Endothelial cell of umbilical vein (primary cell): ENCODE measurements around the gene CSTF3. TPM values are rescaled to one million over a fixed set of nuclear protein-coding genes. Genes with fewer than 3 reads are reported as not detected.

Experiments
- BruUV-seq: library from RNA; stranded (reverse); fragments of 400-500 nt; replicated peaks from 2 replicates; lab custom pipeline; 2021; lab: Mats Ljungman, UMichigan
- CTCF ChIA-PET: fragments of 300-600, 350-600 bp; sonication (Branson Sonifier 250); formaldehyde crosslinking; loops from one replicate; lab custom pipeline; 2021; ENCODE audit warnings: antibody characterized with exemption, inconsistent platforms; lab: Charles Lee
- POLR2A ChIA-PET: fragments of 300-600, 350-600 bp; sonication (Branson Sonifier 250); formaldehyde crosslinking; loops from one replicate; lab custom pipeline; 2021; ENCODE audit warnings: antibody characterized with exemption, inconsistent platforms; lab: Charles Lee
- DNase-seq: peaks from one replicate; pipeline ENCODE4 v3.0.0-alpha.2; 2011; ENCODE audit warnings: low read depth, low spot score
- FAIRE-seq: peaks from 2 replicates; lab custom pipeline; 2011; peaks lifted over from hg19 to GRCh38; lab: Jason Lieb, UNC
- H2AFZ ChIP-seq: 2 replicates; pipeline ENCODE4 v1.6.0; 2012; ENCODE audit warnings: low read depth, low read length, control low read depth, inconsistent platforms
- H3K27ac ChIP-seq: 2 replicates; pipeline ENCODE4 v1.5.1; 2011; ENCODE audit warnings: low read depth, mild to moderate bottlenecking, control low read depth, low read length, moderate library complexity; ENCODE audit not compliant: insufficient read depth
- H3K27me3 ChIP-seq, 2 experiments: 2 replicates each; pipeline versions ENCODE4 v1.6.0 to v1.6.1; 2011; ENCODE audit warnings: low read length in 2 of 2, mixed read lengths in 1 of 2; ENCODE audit not compliant: control insufficient read depth in 2 of 2, insufficient read depth in 2 of 2
- H3K36me3 ChIP-seq, 2 experiments: 2 replicates in 1 of 2; 3 replicates in 1 of 2; pipeline ENCODE4 v1.5.1; 2011; ENCODE audit warnings: low read length in 2 of 2, mild to moderate bottlenecking in 1 of 2, moderate library complexity in 1 of 2; ENCODE audit not compliant: control insufficient read depth in 2 of 2, insufficient read depth in 2 of 2; ENCODE audit errors: extremely low read depth in 1 of 2
- H3K4me1 ChIP-seq: 3 replicates; pipeline ENCODE4 v1.5.1; 2011; ENCODE audit warnings: mild to moderate bottlenecking, low read length; ENCODE audit not compliant: control insufficient read depth, insufficient read depth; ENCODE audit errors: extremely low read depth
- H3K4me2 ChIP-seq: 2 replicates; pipeline ENCODE4 v1.6.1; 2011; ENCODE audit warnings: low read length, control low read depth, mixed read lengths; ENCODE audit not compliant: insufficient read depth
- H3K4me3 ChIP-seq, 3 experiments: fragments of 200-600 bp in 1 of 3; sonication (generic), shearing (Covaris generic) in 1 of 3; replicated peaks in 1 of 3; 2 replicates each; pipeline ENCODE4 v1.5.1; 2011 to 2016; ENCODE audit warnings: control low read depth in 3 of 3, low read length in 3 of 3, mild to moderate bottlenecking in 2 of 3, inconsistent platforms in 1 of 3, low read depth in 1 of 3, moderate library complexity in 1 of 3; ENCODE audit not compliant: insufficient read depth in 1 of 3
- H3K79me2 ChIP-seq: 2 replicates; pipeline ENCODE4 v1.6.0; 2012; ENCODE audit warnings: low read length, inconsistent platforms; ENCODE audit not compliant: control insufficient read depth, insufficient read depth
- H3K9ac ChIP-seq: replicated peaks from 2 replicates; pipeline ENCODE3; 2011; ENCODE audit warnings: low read length, control low read depth; ENCODE audit not compliant: insufficient read depth; ENCODE audit errors: extremely low read depth
- H3K9me1 ChIP-seq: replicated peaks from 3 replicates; pipeline ENCODE4 v1.6.0; 2011; ENCODE audit warnings: mild to moderate bottlenecking, low read length; ENCODE audit not compliant: control insufficient read depth, insufficient read depth; ENCODE audit errors: extremely low read depth
- H3K9me3 ChIP-seq: replicated peaks from 2 replicates; pipeline ENCODE4 v1.5.1; 2012; ENCODE audit warnings: low read length, inconsistent platforms; ENCODE audit not compliant: control insufficient read depth, insufficient read depth
- H4K20me1 ChIP-seq: replicated peaks from 2 replicates; pipeline ENCODE3; 2011; ENCODE audit warnings: mild to moderate bottlenecking, low read length; ENCODE audit not compliant: control insufficient read depth, insufficient read depth; ENCODE audit errors: extremely low read depth
- CTCF ChIP-seq, 2 donors: IDR thresholded peaks; 1 replicate in 1 of 2; 2 replicates in 1 of 2; pipeline ENCODE4 v1.5.1; 2011; ENCODE audit warnings: low read length in 2 of 2, mild to moderate bottlenecking in 2 of 2, moderate library complexity in 2 of 2, control low read depth in 1 of 2, inconsistent platforms in 1 of 2, low read depth in 1 of 2; ENCODE audit not compliant: insufficient read depth in 1 of 2; ENCODE audit errors: extremely low read depth in 1 of 2
- FOS ChIP-seq: IDR thresholded peaks from 2 replicates; pipeline ENCODE4 v1.6.1; 2011; ENCODE audit warnings: mild to moderate bottlenecking, low read length, moderate library complexity, borderline replicate concordance; ENCODE audit not compliant: insufficient read depth
- GATA2 ChIP-seq: IDR thresholded peaks from 2 replicates; pipeline ENCODE4 v1.7.0; 2011; ENCODE audit warnings: low read depth, mild to moderate bottlenecking, moderate library complexity, mixed read lengths, low read length; ENCODE audit not compliant: insufficient read length, insufficient read depth
- JUN ChIP-seq: IDR thresholded peaks from 2 replicates; pipeline ENCODE4 v1.6.1; 2011; ENCODE audit warnings: borderline replicate concordance, low read depth; ENCODE audit not compliant: insufficient read length, insufficient read depth
- MAX ChIP-seq: IDR thresholded peaks from 2 replicates; pipeline ENCODE4 v1.6.1; 2011; ENCODE audit not compliant: insufficient read depth, insufficient read length
- MYC ChIP-seq: IDR thresholded peaks from one replicate; pipeline ENCODE4 v1.6.1; 2011; ENCODE audit warnings: mild to moderate bottlenecking, low read depth, low read length
- POLR2A ChIP-seq: IDR thresholded peaks from 2 replicates; pipeline ENCODE4 v1.6.1; 2012; ENCODE audit warnings: low read depth, mild to moderate bottlenecking, control low read depth, low read length
- POLR2AphosphoS5 ChIP-seq: IDR thresholded peaks from 2 replicates; pipeline ENCODE4 v1.6.1; 2012; ENCODE audit warnings: low read depth, mild to moderate bottlenecking, control low read depth, low read length, moderate library complexity; ENCODE audit not compliant: insufficient read depth
- dilution Hi-C: fragments of 300-500 bp; cut with MboI; formaldehyde crosslinking; loops from one replicate; pipeline ENCODE4 v1.15.0; 2019; ENCODE audit warnings: low sequenced_read_pairs; ENCODE audit not compliant: extremely low pct_ligation_motif_present
- intact Hi-C: fragments of 100-400 bp; cut with micrococcal nuclease; formaldehyde crosslinking; loops from one replicate; pipeline ENCODE4 v1.10.0; 2022
- polyA plus RNA-seq, 4 experiments: library from polyadenylated mRNA; depleted of rRNA in 3 of 4; stranded (reverse) in 3 of 4; unstranded in 1 of 4; fragments of >200 nt; gene quantifications; 2 replicates each; pipeline versions ENCODE4 v1.2.1 to v1.2.3, GENCODE V29; 2011 to 2012; ENCODE audit warnings: missing spikeins in 1 of 4
- total RNA-seq: library from RNA; stranded (reverse); gene quantifications from 2 replicates; pipeline ENCODE4 v1.2.3, GENCODE V29; 2021

Gene CSTF3
- total and polyA plus RNA-seq, 2 donors (not counting 3 experiments of a cell fraction or from before 2014, with no cell fraction given): 18.3 to 46.6 TPM

DNA sequence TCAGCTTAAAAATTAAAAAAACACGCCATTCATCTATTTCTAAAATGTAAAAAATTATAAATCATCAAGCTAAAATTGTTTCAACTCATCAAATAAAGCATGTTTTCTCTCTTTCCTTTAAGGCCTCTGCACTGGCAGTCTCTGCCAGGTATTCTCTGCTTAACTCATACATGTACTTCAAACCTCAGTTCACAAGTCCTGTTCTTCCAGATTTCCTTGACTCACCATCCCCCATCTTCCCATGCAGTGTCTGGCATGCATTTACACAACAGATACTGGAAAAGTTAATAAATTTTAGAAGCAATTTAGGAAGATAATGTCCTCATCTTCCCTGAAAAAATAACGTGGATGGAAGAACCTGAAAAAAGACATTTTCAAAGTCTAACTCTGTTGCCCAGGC, 32.5 kb downstream of the CSTF3 start:
- no TSS peak for BruUV-seq
- Histone ChIP-seq H3K9ac (no peak overlapping the region), H3K4me2 (no peak overlapping the region), H3K36me3 (peaks cover 0 to 3% of the 10 kb centered on the region in 2 experiments), H3K9me3 (no peaks in the 10 kb centered on the region), H2AFZ (no peak overlapping the region), H3K27me3 (no peaks in the 10 kb centered on the region), H3K4me1 (no peaks in the 10 kb centered on the region), H3K4me3 (no peak overlapping the region), H3K27ac (no peak overlapping the region), H3K79me2 (no peaks in the 10 kb centered on the region), H3K9me1 (no peaks in the 10 kb centered on the region), H4K20me1 (no peaks in the 10 kb centered on the region)
- CTCF ChIA-PET: interaction anchor here (1.2 to 1.8 kb wide), 2 partner anchors 10 to 18 kb away, joined by 3 to 5 read pairs; no protein-coding TSS in a partner anchor
- FAIRE-seq: no peak
- DNase-seq: no peak
- POLR2A ChIA-PET: no interaction called here
- dilution Hi-C loops: no loop called here
- intact Hi-C loops: no loop called here
- TF ChIP-seq CTCF (IDR thresholded peaks at IDR 0.05; ENCODE audit: extremely low read depth in 1 of 2, insufficient read depth in 1 of 2, low read depth in 1 of 2, low read length in 2 of 2) (no peak), MYC (no peak), POLR2A (no peak)

- no peak for FAIRE-seq
- dilution Hi-C loops: no loop called here
- peaks cover 0 to 3% of the 10 kb centered on the region in 2 experiments for H3K36me3 ChIP-seq
Measured at GRCh38 chr11:33125611-33126010, 35.7 kb downstream of the CSTF3 start.

More at GRCh38 chr11:33125611-33126010, 35.7 kb downstream of the CSTF3 start:
- Histone ChIP-seq H2AFZ (no peak overlapping the region), H3K4me2 (no peak overlapping the region), H3K9me3 (no peaks in the 10 kb centered on the region), H3K79me2 (no peaks in the 10 kb centered on the region), H3K4me1 (no peaks in the 10 kb centered on the region), H3K4me3 (no peak overlapping the region), H4K20me1 (no peaks in the 10 kb centered on the region), H3K9me1 (no peaks in the 10 kb centered on the region), H3K9ac (no peak overlapping the region), H3K27me3 (no peaks in the 10 kb centered on the region), H3K27ac (no peak overlapping the region)
- TF ChIP-seq JUN (no peak), GATA2 (no peak), MAX (no peak), POLR2AphosphoS5 (no peak), MYC (no peak), FOS (no peak)
- intact Hi-C loops: no loop called here
- POLR2A ChIA-PET: no interaction called here
- DNase-seq: no peak
- CTCF ChIA-PET: interaction anchor here (1.1 to 3.2 kb wide), 2 partner anchors 10 to 11 kb away, joined by 3 to 12 read pairs; no protein-coding TSS in a partner anchor
- BruUV-seq: no TSS peak
